Fibroblast of lung (primary cell): Measurements from ENCODE around the gene OTOP2. TPM values are rescaled to one million over a fixed set of nuclear protein-coding genes. Genes with fewer than 3 reads are reported as not detected.

ENCODE experiments used
- DNase-seq, 2 donors: peaks; one replicate each; pipeline versions ENCODE4 v3.0.0 to v3.0.0-alpha.2; 2010; ENCODE audit warnings: low read depth in 2 of 2
- H2AFZ ChIP-seq: 2 replicates; pipeline ENCODE4 v1.5.1; 2012; ENCODE audit warnings: low read length, control low read depth, inconsistent platforms
- H3K27ac ChIP-seq: 2 replicates; pipeline ENCODE4 v1.5.1; 2011; ENCODE audit warnings: low read length, control low read depth; ENCODE audit not compliant: insufficient read depth
- H3K27me3 ChIP-seq: 2 replicates; pipeline ENCODE4 v1.5.1; 2011; ENCODE audit warnings: mild to moderate bottlenecking, low read length; ENCODE audit not compliant: control insufficient read depth, insufficient read depth
- H3K36me3 ChIP-seq: 2 replicates; pipeline ENCODE4 v1.5.1; 2011; ENCODE audit warnings: low read length; ENCODE audit not compliant: control insufficient read depth, insufficient read depth
- H3K4me1 ChIP-seq: 2 replicates; pipeline ENCODE4 v1.5.1; 2011; ENCODE audit warnings: low read length; ENCODE audit not compliant: control insufficient read depth, insufficient read depth; ENCODE audit errors: extremely low read depth
- H3K4me2 ChIP-seq: 2 replicates; pipeline ENCODE4 v1.5.1; 2011; ENCODE audit warnings: low read length, control low read depth; ENCODE audit not compliant: insufficient read depth; ENCODE audit errors: extremely low read depth
- H3K4me3 ChIP-seq, 4 experiments: fragments of 200-600 bp in 1 of 4; sonication (generic) in 1 of 4; replicated peaks in 1 of 4; 2 replicates each; pipeline ENCODE4 v1.5.1; 2011 to 2016; ENCODE audit warnings: low read length in 4 of 4, low read depth in 3 of 4, mild to moderate bottlenecking in 3 of 4, control low read depth in 2 of 4, inconsistent platforms in 1 of 4, mixed read lengths in 1 of 4; ENCODE audit not compliant: insufficient read depth in 1 of 4; ENCODE audit errors: control extremely low read depth in 1 of 4
- H3K79me2 ChIP-seq: 2 replicates; pipeline ENCODE4 v1.5.1; 2012; ENCODE audit warnings: mild to moderate bottlenecking, low read length, inconsistent platforms; ENCODE audit not compliant: control insufficient read depth, insufficient read depth
- H3K9ac ChIP-seq: 2 replicates; pipeline ENCODE4 v1.5.1; 2011; ENCODE audit warnings: mild to moderate bottlenecking, low read length, control low read depth; ENCODE audit not compliant: insufficient read depth
- H3K9me3 ChIP-seq: 2 replicates; pipeline ENCODE4 v1.5.1; 2012; ENCODE audit warnings: low read depth, low read length; ENCODE audit not compliant: control insufficient read depth, insufficient read depth
- H4K20me1 ChIP-seq: 2 replicates; pipeline ENCODE4 v1.5.1; 2011; ENCODE audit warnings: low read length; ENCODE audit not compliant: control insufficient read depth, insufficient read depth; ENCODE audit errors: extremely low read depth
- CTCF ChIP-seq, 2 donors: IDR thresholded peaks in 1 of 2; conservative IDR thresholded peaks in 1 of 2; 1 replicate in 1 of 2; 2 replicates in 1 of 2; pipeline ENCODE4 v1.5.1; 2011 to 2012; ENCODE audit warnings: low read length in 2 of 2, control low read depth in 1 of 2, inconsistent platforms in 1 of 2, low read depth in 1 of 2, mild to moderate bottlenecking in 1 of 2
- EZH2 ChIP-seq: IDR thresholded peaks from 2 replicates; pipeline ENCODE4 v1.5.1; 2012; ENCODE audit warnings: low read length, control low read depth, mild to moderate bottlenecking; ENCODE audit errors: missing control alignments
- polyA plus RNA-seq, 2 donors: library from polyadenylated mRNA; depleted of rRNA in 1 of 2; stranded (reverse) in 1 of 2; unstranded in 1 of 2; fragments of >200 nt; gene quantifications; 2 replicates each; pipeline ENCODE4 v1.2.1, GENCODE V29; 2011 to 2012; ENCODE audit warnings: missing spikeins in 1 of 2
- total RNA-seq: library from RNA; depleted of rRNA; stranded (reverse); fragments of >200 nt; gene quantifications from 2 replicates; pipeline ENCODE4 v1.2.1, GENCODE V29; 2014

The OTOP2 gene
- total and polyA plus RNA-seq, 2 donors (not counting 1 experiment from before 2014, with no cell fraction given): not detected

GRCh38 chr17:74893936-74894671, 30.0 kb upstream of the OTOP2 start:
- Histone ChIP-seq H3K27me3 (peaks cover 32% of the 10 kb centered on the region), H3K79me2 (no peaks in the 10 kb centered on the region), H2AFZ (no peak overlapping the region), H3K4me1 (no peaks in the 10 kb centered on the region), H3K9ac (no peak overlapping the region), H4K20me1 (no peaks in the 10 kb centered on the region), H3K4me2 (no peak overlapping the region), H3K4me3 (no peak overlapping the region), H3K27ac (no peak overlapping the region), H3K9me3 (no peaks in the 10 kb centered on the region), H3K36me3 (no peaks in the 10 kb centered on the region)
- DNase-seq: no peak
- TF ChIP-seq EZH2 (peak; percentile 92), CTCF (conservative IDR thresholded peaks at IDR 0.05 in 1 of 2, IDR thresholded peaks at IDR 0.05 in 1 of 2; ENCODE audit: low read depth in 1 of 2, low read length in 2 of 2) (no peak)

- Histone ChIP-seq H3K4me2 (no peak overlapping the region), H3K9ac (no peak overlapping the region), H2AFZ (no peak overlapping the region), H3K9me3 (no peaks in the 10 kb centered on the region), H3K79me2 (no peaks in the 10 kb centered on the region), H3K27ac (no peak overlapping the region), H4K20me1 (no peaks in the 10 kb centered on the region), H3K27me3 (peaks cover 13% of the 10 kb centered on the region), H3K36me3 (no peaks in the 10 kb centered on the region), H3K4me3 (no peak overlapping the region), H3K4me1 (no peaks in the 10 kb centered on the region)
- TF ChIP-seq CTCF (conservative IDR thresholded peaks at IDR 0.05 in 1 of 2, IDR thresholded peaks at IDR 0.05 in 1 of 2; ENCODE audit: low read depth in 1 of 2, low read length in 2 of 2) (no peak), EZH2 (no peak)
- DNase-seq: no peak
Measured at GRCh38 chr17:74898376-74898946, 25.6 kb upstream of the OTOP2 start.

GRCh38 chr17:74900208-74900607, 23.9 kb upstream of the OTOP2 start:
- H3K9me3 ChIP-seq: no peaks in the 10 kb centered on the region
- no peaks in the 10 kb centered on the region for H3K4me1 ChIP-seq
- no peak overlapping the region for H3K9ac ChIP-seq
- TF ChIP-seq CTCF (conservative IDR thresholded peaks at IDR 0.05 in 1 of 2, IDR thresholded peaks at IDR 0.05 in 1 of 2; ENCODE audit: low read depth in 1 of 2, low read length in 2 of 2) (no peak), EZH2 (no peak)
- DNase-seq: no peak
- no peak overlapping the region for H3K4me3 ChIP-seq
- H3K27me3 ChIP-seq: peaks cover 4% of the 10 kb centered on the region
- no peaks in the 10 kb centered on the region for H3K36me3 ChIP-seq
- H2AFZ ChIP-seq: no peak overlapping the region
- no peaks in the 10 kb centered on the region for H3K79me2 ChIP-seq
- no peaks in the 10 kb centered on the region for H4K20me1 ChIP-seq
- H3K27ac ChIP-seq: no peak overlapping the region
- no peak overlapping the region for H3K4me2 ChIP-seq
